Left colon (tissue), 2 donors: ENCODE measurements around the gene IQGAP1. TPM values are rescaled to one million over a fixed set of nuclear protein-coding genes. Genes with fewer than 3 reads are reported as not detected.
A peak's percentile ranks its signal among the peaks of the same experiment; 100 is the strongest.
"Not testable (repeated sequence)": the region's sequence is repeated elsewhere in the genome, so short reads cannot be mapped to it uniquely, and the experiment has no call there.

Experiments used
- ATAC-seq: fragments of 200-7000 bp; cut with Tn5 transposase; one replicate; pipeline ENCODE4 v1.9.1; 2020; ENCODE audit warnings: mild to moderate bottlenecking, moderate library complexity
- DNase-seq, 2 donors: peaks; one replicate each; pipeline ENCODE4 v3.0.0-alpha.2; 2020
- intact Hi-C, 2 donors: fragments of 100-400 bp; cut with DNase I in 1 of 2; cut with micrococcal nuclease in 1 of 2; formaldehyde crosslinking; loops; one replicate each; pipeline versions ENCODE4 v1.11.2 to v1.14.0; 2022; cut with DNase I, micrococcal nuclease
- long read RNA-seq: library from polyadenylated mRNA; unstranded; transcript quantifications from one replicate; pipeline ENCODE4 v2.0.0, GENCODE V29; 2021
- total RNA-seq, 2 donors: library from RNA; stranded (reverse); fragmentation: NEBNext Ultra II Directional; extraction: Animal tissue kit (Norgen Biotek cat#: 25700); gene quantifications; one replicate each; pipeline ENCODE4 v1.2.1, GENCODE V29; 2021
- donor health status: DM: no; HTN: no; CAD: no.
- donor health status: DM: yes; HTN: yes; CAD: no.

Gene IQGAP1, protein sequence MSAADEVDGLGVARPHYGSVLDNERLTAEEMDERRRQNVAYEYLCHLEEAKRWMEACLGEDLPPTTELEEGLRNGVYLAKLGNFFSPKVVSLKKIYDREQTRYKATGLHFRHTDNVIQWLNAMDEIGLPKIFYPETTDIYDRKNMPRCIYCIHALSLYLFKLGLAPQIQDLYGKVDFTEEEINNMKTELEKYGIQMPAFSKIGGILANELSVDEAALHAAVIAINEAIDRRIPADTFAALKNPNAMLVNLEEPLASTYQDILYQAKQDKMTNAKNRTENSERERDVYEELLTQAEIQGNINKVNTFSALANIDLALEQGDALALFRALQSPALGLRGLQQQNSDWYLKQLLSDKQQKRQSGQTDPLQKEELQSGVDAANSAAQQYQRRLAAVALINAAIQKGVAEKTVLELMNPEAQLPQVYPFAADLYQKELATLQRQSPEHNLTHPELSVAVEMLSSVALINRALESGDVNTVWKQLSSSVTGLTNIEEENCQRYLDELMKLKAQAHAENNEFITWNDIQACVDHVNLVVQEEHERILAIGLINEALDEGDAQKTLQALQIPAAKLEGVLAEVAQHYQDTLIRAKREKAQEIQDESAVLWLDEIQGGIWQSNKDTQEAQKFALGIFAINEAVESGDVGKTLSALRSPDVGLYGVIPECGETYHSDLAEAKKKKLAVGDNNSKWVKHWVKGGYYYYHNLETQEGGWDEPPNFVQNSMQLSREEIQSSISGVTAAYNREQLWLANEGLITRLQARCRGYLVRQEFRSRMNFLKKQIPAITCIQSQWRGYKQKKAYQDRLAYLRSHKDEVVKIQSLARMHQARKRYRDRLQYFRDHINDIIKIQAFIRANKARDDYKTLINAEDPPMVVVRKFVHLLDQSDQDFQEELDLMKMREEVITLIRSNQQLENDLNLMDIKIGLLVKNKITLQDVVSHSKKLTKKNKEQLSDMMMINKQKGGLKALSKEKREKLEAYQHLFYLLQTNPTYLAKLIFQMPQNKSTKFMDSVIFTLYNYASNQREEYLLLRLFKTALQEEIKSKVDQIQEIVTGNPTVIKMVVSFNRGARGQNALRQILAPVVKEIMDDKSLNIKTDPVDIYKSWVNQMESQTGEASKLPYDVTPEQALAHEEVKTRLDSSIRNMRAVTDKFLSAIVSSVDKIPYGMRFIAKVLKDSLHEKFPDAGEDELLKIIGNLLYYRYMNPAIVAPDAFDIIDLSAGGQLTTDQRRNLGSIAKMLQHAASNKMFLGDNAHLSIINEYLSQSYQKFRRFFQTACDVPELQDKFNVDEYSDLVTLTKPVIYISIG (N-terminal part only)
- total RNA-seq: 100 to 1,000 TPM; 197 to 223 TPM
- long read RNA-seq, full-length matches to known transcripts: 21 of 121 reads
- long read RNA-seq, partial matches to known transcripts: 88 of 121 reads
- long read RNA-seq, other reads (novel, unspliced or antisense): 12 of 121 reads

GRCh38 chr15:90387534-90388461 lies at the start of gene IQGAP1:
Gene IQGAP1, plus strand, starts transcription at chr15:90388242. Its CDS starts 100 bp downstream, at chr15:90388342.
- ATAC-seq (peak; percentile 91), DNase-seq (peak; percentile 98 to 99)
- intact Hi-C loops: no loop called here

- DNase-seq: no peak
- intact Hi-C loops: no loop called here
- no peak for ATAC-seq
These were observed 49.5 kb upstream of the IQGAP1 start for GRCh38 chr15:90338532-90338931.

- DNase-seq: peak; percentile 78 to 82
- peak; percentile 98 for ATAC-seq
- intact Hi-C loops: no loop called here
These were observed 47.7 kb upstream of the IQGAP1 start for GRCh38 chr15:90340345-90340744.

DNA sequence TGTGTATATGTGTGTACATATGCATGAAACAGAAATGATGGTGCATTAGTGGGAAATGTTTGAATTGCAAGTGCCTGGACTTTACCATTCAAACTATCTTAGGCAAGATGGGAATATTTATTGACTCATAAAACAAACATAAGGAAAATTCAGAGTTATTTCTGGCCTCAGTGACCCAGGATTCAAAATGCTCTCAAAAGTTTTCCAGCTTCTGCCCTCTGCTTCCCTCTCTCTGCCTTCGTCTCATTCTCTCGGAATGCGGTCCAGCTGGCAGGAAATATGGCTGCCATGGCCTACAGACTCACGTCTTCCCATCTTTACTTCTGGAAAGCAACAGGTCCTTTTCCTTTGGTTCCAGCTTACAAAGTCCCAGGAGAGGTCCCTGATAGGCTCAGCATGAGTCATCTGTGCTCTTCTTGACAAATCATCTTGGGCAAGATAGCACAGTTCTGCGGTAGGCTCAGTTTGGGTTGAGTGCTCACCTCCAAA lies 44.7 kb upstream of the IQGAP1 start:
- ATAC-seq (no peak), DNase-seq (no peak)
- intact Hi-C loops: no loop called here

GRCh38 chr15:90344662-90345061 lies 43.4 kb upstream of the IQGAP1 start:
- ATAC-seq (no peak), DNase-seq (no peak)
- intact Hi-C loops: no loop called here

DNA sequence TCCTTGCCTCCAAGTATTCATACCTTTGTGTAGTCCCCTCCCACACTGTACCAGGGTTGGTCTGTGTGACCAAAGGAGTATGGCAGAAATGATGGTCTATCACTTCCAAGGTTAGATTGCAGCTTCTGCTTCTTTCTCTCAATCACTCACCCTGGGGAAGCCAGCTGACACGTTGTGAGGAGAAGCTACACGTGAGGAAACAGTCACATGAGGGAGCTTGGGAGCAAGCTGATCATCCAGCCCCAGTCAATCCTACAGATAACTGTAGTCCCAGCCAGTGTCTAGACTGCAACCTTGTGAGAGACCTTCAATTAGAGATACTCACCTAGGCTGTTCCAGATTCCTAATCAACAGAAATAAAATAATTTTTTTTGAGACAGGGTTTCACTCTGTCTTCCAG lies 42.2 kb upstream of the IQGAP1 start:
- ATAC-seq (no peak), DNase-seq (no peak)
- intact Hi-C loops: no loop called here

GRCh38 chr15:90347431-90348065 lies 40.5 kb upstream of the IQGAP1 start:
- intact Hi-C loops, DNase-seq: not testable (repeated sequence)

DNA sequence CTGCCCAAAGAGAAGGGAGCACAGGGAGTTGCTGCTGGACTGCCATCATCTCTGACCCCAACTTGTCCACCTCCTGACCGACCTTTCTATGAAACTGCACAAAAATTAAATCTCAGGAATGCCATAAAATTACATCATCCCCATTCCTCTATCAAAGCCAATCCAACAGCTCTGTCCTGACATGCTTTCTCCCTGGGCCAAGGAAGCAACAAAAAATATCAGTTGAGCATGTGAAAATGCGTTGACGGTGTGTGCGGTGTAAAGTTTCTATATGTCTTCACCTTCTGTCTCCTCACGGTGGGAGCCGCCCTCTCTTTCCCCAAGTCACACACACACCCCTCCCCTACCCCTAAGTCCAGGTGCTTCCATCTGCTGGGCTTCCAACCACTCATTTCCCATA lies 39.6 kb upstream of the IQGAP1 start:
- DNase-seq (no peak), ATAC-seq (no peak)
- intact Hi-C loops: no loop called here

More at GRCh38 chr15:90347431-90348065, 40.5 kb upstream of the IQGAP1 start:
- ATAC-seq: not testable (repeated sequence)

DNA sequence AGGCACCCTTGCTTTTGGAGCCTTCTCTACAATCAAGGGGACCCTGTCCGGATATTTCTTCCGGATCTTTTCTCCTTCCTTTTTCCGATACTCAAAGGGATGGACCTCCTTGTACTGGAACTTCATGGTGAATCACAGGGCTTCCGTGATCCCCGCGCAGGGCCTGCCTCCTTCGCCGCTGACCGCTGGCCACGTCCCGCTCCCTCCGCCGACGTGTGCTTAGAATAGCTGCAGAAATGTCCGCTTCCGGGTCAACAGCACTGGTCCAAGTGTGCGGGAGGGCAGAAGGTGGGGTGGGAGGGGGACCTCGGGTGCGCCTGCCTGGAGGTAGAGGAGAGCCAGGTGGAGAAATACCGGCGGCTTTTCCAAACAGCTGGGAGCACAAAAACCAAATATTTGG lies 39.0 kb upstream of the IQGAP1 start:
- DNase-seq: no peak
- intact Hi-C loops: no loop called here
- no peak for ATAC-seq

GRCh38 chr15:90349821-90350220 lies 38.2 kb upstream of the IQGAP1 start:
- ATAC-seq (no peak), DNase-seq (no peak)
- intact Hi-C loops: no loop called here

- no peak for ATAC-seq
- DNase-seq: no peak
- intact Hi-C loops: no loop called here
These were observed 36.4 kb upstream of the IQGAP1 start for GRCh38 chr15:90351479-90352106.

- peak; percentile 97 for ATAC-seq
- DNase-seq: peak; percentile 95 to 96
- intact Hi-C loops: no loop called here
These were observed 35.7 kb upstream of the IQGAP1 start, which contains the start of gene ZNF774 for GRCh38 chr15:90352107-90352893. Gene ZNF774, plus strand, starts transcription at chr15:90352284. Its CDS starts 2,377 bp downstream, at chr15:90354661.

GRCh38 chr15:90354986-90355385 lies 33.1 kb upstream of the IQGAP1 start:
- intact Hi-C loops: no loop called here
- no peak for DNase-seq
- no peak for ATAC-seq

- DNase-seq (peak in 1 of 2 donors; percentile 52), ATAC-seq (peak; percentile 85)
- intact Hi-C loops: no loop called here
These were observed 29.7 kb upstream of the IQGAP1 start for GRCh38 chr15:90358124-90359033.

DNA sequence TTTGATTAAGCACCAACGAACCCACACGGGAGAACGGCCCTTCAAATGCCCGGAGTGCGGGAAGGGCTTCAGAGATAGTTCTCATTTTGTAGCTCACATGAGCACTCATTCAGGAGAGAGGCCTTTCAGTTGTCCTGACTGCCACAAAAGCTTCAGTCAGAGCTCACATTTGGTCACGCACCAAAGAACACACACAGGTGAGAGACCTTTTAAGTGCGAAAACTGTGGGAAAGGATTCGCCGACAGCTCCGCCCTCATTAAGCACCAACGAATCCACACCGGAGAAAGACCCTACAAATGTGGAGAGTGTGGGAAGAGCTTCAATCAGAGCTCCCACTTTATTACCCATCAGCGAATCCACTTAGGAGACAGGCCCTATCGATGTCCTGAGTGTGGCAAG lies 27.3 kb upstream of the IQGAP1 start:
- intact Hi-C loops: no loop called here
- ATAC-seq (no peak), DNase-seq (no peak)
